IMR-90 (cell line): ENCODE results near the gene CIRBP. TPM values are rescaled to one million over a fixed set of nuclear protein-coding genes. Genes with fewer than 3 reads are reported as not detected.

Experiments used
- ATAC-seq: fragments of 200-7000 bp; cut with Tn5 transposase; 2 replicates; pipeline ENCODE4 v1.9.1; 2020; ENCODE audit warnings: low read depth, mild to moderate bottlenecking, moderate library complexity
- BruUV-seq: library from RNA; stranded (reverse); fragments of 400-500 nt; replicated peaks from 2 replicates; lab custom pipeline; 2021; lab: Mats Ljungman, UMichigan
- CTCF ChIA-PET: fragments of 300-600 bp; formaldehyde crosslinking; extraction: SDS; loops from one replicate; lab custom pipeline; 2021; ENCODE audit warnings: antibody characterized with exemption; lab: Yijun Ruan, JAX
- POLR2A ChIA-PET: fragments of 300-600 bp; sonication (Branson Sonifier 250); formaldehyde crosslinking; loops from one replicate; lab custom pipeline; 2022; ENCODE audit warnings: antibody characterized with exemption; ENCODE audit not compliant: unreplicated experiment; lab: Charles Lee
- DNase-seq: peaks from one replicate; pipeline ENCODE4 v3.0.0; 2013
- H2AFZ ChIP-seq: replicated peaks from 2 replicates; pipeline ENCODE3; 2013; ENCODE audit warnings: low read length, mild to moderate bottlenecking; ENCODE audit not compliant: poor library complexity
- H2AK5ac ChIP-seq: 2 replicates; pipeline ENCODE4 v1.6.1; 2013; ENCODE audit warnings: low read depth, low read length, inconsistent platforms
- H2AK9ac ChIP-seq: replicated peaks from 2 replicates; pipeline ENCODE3; 2013; ENCODE audit warnings: mild to moderate bottlenecking, low read depth, low read length, moderate library complexity; ENCODE audit not compliant: poor library complexity
- H2BK120ac ChIP-seq: 2 replicates; pipeline ENCODE4 v1.6.1; 2013; ENCODE audit warnings: low read depth, low read length, inconsistent platforms
- H2BK15ac ChIP-seq: 3 replicates; pipeline ENCODE4 v1.6.1; 2013; ENCODE audit warnings: low read depth, low read length, inconsistent platforms
- H2BK20ac ChIP-seq: 2 replicates; pipeline ENCODE4 v1.6.1; 2013; ENCODE audit warnings: low read depth, mild to moderate bottlenecking, inconsistent platforms, low read length, moderate library complexity
- H2BK5ac ChIP-seq: 2 replicates; pipeline ENCODE4 v1.6.1; 2013; ENCODE audit warnings: mild to moderate bottlenecking, low read depth, low read length, inconsistent platforms; ENCODE audit not compliant: poor library complexity, severe bottlenecking
- H3K14ac ChIP-seq: replicated peaks from 2 replicates; pipeline ENCODE4 v1.6.1; 2013; ENCODE audit warnings: low read depth, low read length, inconsistent platforms
- H3K18ac ChIP-seq: 2 replicates; pipeline ENCODE4 v1.6.1; 2013; ENCODE audit warnings: low read depth, low read length, control low read depth
- H3K23ac ChIP-seq: 2 replicates; pipeline ENCODE4 v1.6.1; 2013; ENCODE audit warnings: low read depth, low read length, inconsistent platforms
- H3K27ac ChIP-seq: 2 replicates; pipeline ENCODE4 v1.5.1; 2013; ENCODE audit warnings: mild to moderate bottlenecking, control low read depth, low read length; ENCODE audit not compliant: insufficient read depth
- H3K27me3 ChIP-seq: 2 replicates; pipeline ENCODE4 v1.6.1; 2013; ENCODE audit warnings: low read length; ENCODE audit not compliant: control insufficient read depth, insufficient read depth
- H3K36me3 ChIP-seq: 2 replicates; pipeline ENCODE4 v1.6.1; 2013; ENCODE audit warnings: low read length, mixed read lengths; ENCODE audit not compliant: control insufficient read depth, insufficient read depth
- H3K4ac ChIP-seq: 2 replicates; pipeline ENCODE4 v1.6.1; 2013; ENCODE audit warnings: low read depth, low read length, inconsistent platforms
- H3K4me1 ChIP-seq: 2 replicates; pipeline ENCODE4 v1.6.1; 2013; ENCODE audit warnings: low read length, mixed read lengths; ENCODE audit not compliant: control insufficient read depth, insufficient read depth
- H3K4me2 ChIP-seq: 2 replicates; pipeline ENCODE4 v1.6.1; 2013; ENCODE audit warnings: low read depth, mild to moderate bottlenecking, control low read depth, low read length, moderate library complexity
- H3K4me3 ChIP-seq: 2 replicates; pipeline ENCODE4 v1.5.1; 2013; ENCODE audit warnings: low read depth, mild to moderate bottlenecking, control low read depth, low read length, moderate library complexity; ENCODE audit not compliant: insufficient read depth
- H3K56ac ChIP-seq: 2 replicates; pipeline ENCODE4 v1.6.1; 2013; ENCODE audit warnings: low read length, inconsistent platforms; ENCODE audit not compliant: insufficient read depth; ENCODE audit errors: extremely low read depth
- H3K79me1 ChIP-seq, 2 experiments: 2 replicates each; pipeline ENCODE4 v1.6.1; 2013; ENCODE audit warnings: low read length in 2 of 2, inconsistent platforms in 1 of 2, low read depth in 1 of 2
- H3K9ac ChIP-seq: 2 replicates; pipeline ENCODE4 v1.6.1; 2013; ENCODE audit warnings: low read depth, low read length, control low read depth
- H3K9me1 ChIP-seq: 2 replicates; pipeline ENCODE4 v1.6.1; 2013; ENCODE audit warnings: low read length, inconsistent platforms; ENCODE audit not compliant: insufficient read depth
- H3K9me3 ChIP-seq: 2 replicates; pipeline ENCODE4 v1.6.1; 2013; ENCODE audit warnings: low read length; ENCODE audit not compliant: control insufficient read depth, insufficient read depth
- H4K20me1 ChIP-seq: 2 replicates; pipeline ENCODE4 v1.6.1; 2013; ENCODE audit warnings: low read length, inconsistent platforms; ENCODE audit not compliant: insufficient read depth
- H4K5ac ChIP-seq: 2 replicates; pipeline ENCODE4 v1.6.1; 2013; ENCODE audit warnings: mild to moderate bottlenecking, low read depth, low read length, control low read depth
- H4K8ac ChIP-seq, 2 experiments: 2 replicates each; pipeline ENCODE4 v1.6.1; 2013; ENCODE audit warnings: low read depth in 2 of 2, low read length in 2 of 2, control low read depth in 1 of 2, inconsistent platforms in 1 of 2
- H4K91ac ChIP-seq: 2 replicates; pipeline ENCODE4 v1.6.1; 2013; ENCODE audit warnings: low read depth, low read length, inconsistent platforms; ENCODE audit not compliant: insufficient read depth
- BHLHE40 ChIP-seq: fragments of 150-350 bp; IDR thresholded peaks from 2 replicates; pipeline ENCODE4 v1.6.1; 2016; ENCODE audit warnings: mild to moderate bottlenecking, low read depth, low read length
- MAZ ChIP-seq: IDR thresholded peaks from 2 replicates; pipeline ENCODE4 v1.6.1; 2012; ENCODE audit warnings: low read depth, mild to moderate bottlenecking, low read length, improper control_type of control experiment, moderate library complexity, borderline replicate concordance
- MXI1 ChIP-seq: IDR thresholded peaks from 2 replicates; pipeline ENCODE4 v1.6.1; 2012; ENCODE audit warnings: low read depth, mild to moderate bottlenecking, low read length, moderate library complexity, borderline replicate concordance
- WGBS, 2 experiments: methylation state at CpG; one replicate each; pipeline versions ENCODE4 v1.1.5 to v1.1.7; 2013; ENCODE audit warnings: missing lambda C conversion rate in 2 of 2; ENCODE audit not compliant: insufficient read length in 1 of 2; ENCODE audit errors: extremely low coverage in 2 of 2; 5-methylcytosine and 5-hydroxymethylcytosine counted together
- dilution Hi-C: fragments of 300-500 bp; cut with HindIII; formaldehyde crosslinking; loops from one replicate; pipeline ENCODE4 v1.14.3; 2018; ENCODE audit warnings: low sequenced_read_pairs; ENCODE audit not compliant: unreplicated experiment
- in situ Hi-C: fragments of 300-500 bp; cut with MboI; formaldehyde crosslinking; loops from 3 replicates; pipeline ENCODE4 v1.14.3; 2019; ENCODE audit warnings: low sequenced_read_pairs, inconsistent platforms, mixed read lengths
- intact Hi-C: fragments of 100-400 bp; cut with micrococcal nuclease; formaldehyde crosslinking; loops from 2 replicates; pipeline ENCODE4 v1.10.0; 2022
- polyA plus RNA-seq, 3 experiments: library from polyadenylated mRNA; depleted of rRNA; stranded (reverse); fragments of >200 nt; gene quantifications; 2 replicates each; pipeline ENCODE4 v1.2.3, GENCODE V29; 2012; ENCODE audit warnings: low replicate concordance in 1 of 3
- total RNA-seq: library from RNA; depleted of rRNA; stranded (reverse); fragments of >200 nt; gene quantifications from 2 replicates; pipeline ENCODE4 v1.2.3, GENCODE V29; 2012

Gene CIRBP
- total and polyA plus RNA-seq, 2 of the 4 experiments (the other 2 are of a cell fraction) = 299 to 542 TPM

- no peak overlapping the region for H3K23ac ChIP-seq
- intact Hi-C loops = no loop called here
- in situ Hi-C loops = no loop called here
- no peak overlapping the region for H3K14ac ChIP-seq
- H2BK5ac ChIP-seq = no peak overlapping the region
- no peaks in the 10 kb centered on the region for H3K9me3 ChIP-seq
- ATAC-seq (peak; percentile 10), DNase-seq (peak; percentile 72)
- H2BK20ac ChIP-seq = no peak overlapping the region
- H3K9me1 ChIP-seq = no peaks in the 10 kb centered on the region
- peaks cover 48% of the 10 kb centered on the region for H3K36me3 ChIP-seq
- peak overlapping the region; percentile 29; the same call in 1 of the 2 replicates for H3K4ac ChIP-seq
- H2BK15ac ChIP-seq = no peak overlapping the region
- no peak overlapping the region for H3K4me3 ChIP-seq
- H3K27ac ChIP-seq = peak overlapping the region; percentile 39; the same call in 1 of the 2 replicates
- H3K56ac ChIP-seq = no peak overlapping the region
- no peak overlapping the region for H4K5ac ChIP-seq
- POLR2A ChIA-PET = no interaction called here
- peaks cover 38% of the 10 kb centered on the region for H4K20me1 ChIP-seq
- H4K91ac ChIP-seq = no peak overlapping the region
- BruUV-seq = no TSS peak
- H3K4me2 ChIP-seq = no peak overlapping the region; the same call in 1 of the 2 replicates
- H2AK9ac ChIP-seq = peak overlapping the region; percentile 87
- H2BK120ac ChIP-seq = no peak overlapping the region
- TF ChIP-seq BHLHE40 (no peak), MAZ (peak; percentile 53; the same call in 1 of the 2 replicates), MXI1 (peak; percentile 27; the same call in 1 of the 2 replicates)
- peaks cover 10 to 38% of the 10 kb centered on the region in 2 experiments for H3K79me1 ChIP-seq
- H3K18ac ChIP-seq = no peak overlapping the region
- CTCF ChIA-PET = no interaction called here
- H3K4me1 ChIP-seq = peaks cover 20% of the 10 kb centered on the region
- H2AK5ac ChIP-seq = no peak overlapping the region
- peak overlapping the region; percentile 56 for H2AFZ ChIP-seq
- 80% methylated on average over 1 of the region's 15 CpGs; no CpG with 5 or more reads in 1 of the 2 experiments for whole genome bisulfite sequencing, 2 experiments
- H4K8ac ChIP-seq = no peak overlapping the region
- H3K27me3 ChIP-seq = no peaks in the 10 kb centered on the region
- no peak overlapping the region for H3K9ac ChIP-seq
- dilution Hi-C loops = no loop called here
Observed at GRCh38 chr19:1232652-1233072, 36.5 kb upstream of the CIRBP start.
